Sigmoid colon (tissue), 4 donors: ENCODE results near the gene NTPCR.

Source experiments
- EP300 ChIP-seq, 4 donors: sonication (generic); formaldehyde crosslinking; IDR thresholded peaks; one replicate each; pipeline ENCODE4 v1.6.1; 2017; ENCODE audit warnings: antibody characterized with exemption in 4 of 4
- POLR2A ChIP-seq, 2 donors: fragments of 450-650 bp; IDR thresholded peaks; one replicate each; pipeline ENCODE4 v1.6.1; 2016; ENCODE audit warnings: antibody characterized with exemption in 2 of 2, mild to moderate bottlenecking in 2 of 2, moderate library complexity in 2 of 2
- TF ChIP-seq, protein P1 (sequence below), 4 experiments: fragments of 450-650 bp in 3 of 4; fragments of 200-600 bp in 1 of 4; IDR thresholded peaks; one replicate each; pipeline ENCODE4 v1.5.1; 2016 to 2019; ENCODE audit warnings: antibody characterized with exemption in 4 of 4, mild to moderate bottlenecking in 3 of 4, moderate library complexity in 2 of 4

DNA sequence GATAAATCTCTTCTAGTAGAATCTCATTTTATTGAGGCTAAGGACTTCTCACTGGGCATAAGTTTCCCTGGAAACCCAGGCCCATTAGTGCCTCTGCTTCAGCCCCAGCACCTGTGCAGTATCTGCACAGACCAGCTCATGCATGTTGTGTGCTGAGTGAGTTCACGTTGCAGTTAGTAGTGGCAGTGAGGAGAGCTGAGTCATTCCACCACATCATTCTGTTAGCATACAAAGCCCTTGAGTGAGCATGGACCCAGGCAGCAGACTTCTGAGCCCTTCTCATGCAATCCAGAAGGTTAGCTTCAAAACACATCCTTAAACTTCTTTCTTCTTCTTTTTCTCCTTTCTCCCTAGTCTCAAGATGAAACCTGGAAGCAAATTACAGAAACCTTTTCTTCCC, 45.8 kb upstream of the NTPCR start:
- TF ChIP-seq, protein P1, sequence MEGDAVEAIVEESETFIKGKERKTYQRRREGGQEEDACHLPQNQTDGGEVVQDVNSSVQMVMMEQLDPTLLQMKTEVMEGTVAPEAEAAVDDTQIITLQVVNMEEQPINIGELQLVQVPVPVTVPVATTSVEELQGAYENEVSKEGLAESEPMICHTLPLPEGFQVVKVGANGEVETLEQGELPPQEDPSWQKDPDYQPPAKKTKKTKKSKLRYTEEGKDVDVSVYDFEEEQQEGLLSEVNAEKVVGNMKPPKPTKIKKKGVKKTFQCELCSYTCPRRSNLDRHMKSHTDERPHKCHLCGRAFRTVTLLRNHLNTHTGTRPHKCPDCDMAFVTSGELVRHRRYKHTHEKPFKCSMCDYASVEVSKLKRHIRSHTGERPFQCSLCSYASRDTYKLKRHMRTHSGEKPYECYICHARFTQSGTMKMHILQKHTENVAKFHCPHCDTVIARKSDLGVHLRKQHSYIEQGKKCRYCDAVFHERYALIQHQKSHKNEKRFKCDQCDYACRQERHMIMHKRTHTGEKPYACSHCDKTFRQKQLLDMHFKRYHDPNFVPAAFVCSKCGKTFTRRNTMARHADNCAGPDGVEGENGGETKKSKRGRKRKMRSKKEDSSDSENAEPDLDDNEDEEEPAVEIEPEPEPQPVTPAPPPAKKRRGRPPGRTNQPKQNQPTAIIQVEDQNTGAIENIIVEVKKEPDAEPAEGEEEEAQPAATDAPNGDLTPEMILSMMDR (IDR thresholded peaks at IDR 0.05) = no peak
- no peak for TF ChIP-seq POLR2A (IDR thresholded peaks at IDR 0.05)
- no peak for TF ChIP-seq EP300 (IDR thresholded peaks at IDR 0.05)
